Mucosa of rectum (tissue), 2 donors: ENCODE measurements around the gene MBNL2.

Source experiments
- H3K27ac ChIP-seq, 2 donors: one replicate each; pipeline ENCODE4 v1.7.0; 2013; ENCODE audit warnings: inconsistent platforms in 2 of 2, low read depth in 2 of 2, low read length in 2 of 2
- H3K27me3 ChIP-seq, 2 donors: one replicate each; pipeline ENCODE4 v1.7.0; 2013; ENCODE audit warnings: low read length in 2 of 2; ENCODE audit not compliant: control insufficient read depth in 2 of 2, insufficient read depth in 2 of 2
- H3K36me3 ChIP-seq, 2 donors: one replicate each; pipeline ENCODE4 v1.7.0; 2013; ENCODE audit warnings: low read length in 2 of 2; ENCODE audit not compliant: control insufficient read depth in 2 of 2, insufficient read depth in 2 of 2
- H3K4me1 ChIP-seq, 2 donors: one replicate each; pipeline ENCODE4 v1.7.0; 2013; ENCODE audit warnings: low read length in 2 of 2, mild to moderate bottlenecking in 1 of 2; ENCODE audit not compliant: control insufficient read depth in 2 of 2, insufficient read depth in 2 of 2
- H3K4me3 ChIP-seq, 2 donors: one replicate each; pipeline ENCODE4 v1.7.0; 2013; ENCODE audit warnings: low read length in 2 of 2
- H3K9ac ChIP-seq, 2 donors: one replicate each; pipeline ENCODE4 v1.7.0; 2013; ENCODE audit warnings: low read length in 2 of 2, low read depth in 1 of 2, mild to moderate bottlenecking in 1 of 2
- H3K9me3 ChIP-seq, 2 donors: one replicate each; pipeline ENCODE4 v1.7.0; 2013; ENCODE audit warnings: low read length in 2 of 2; ENCODE audit not compliant: control insufficient read depth in 2 of 2
- donor health status: healthy.
- donor health status: Normal muscosa, but diverticular disease.

The MBNL2 gene

GRCh38 chr13:97249093-97249795 lies 27.1 kb downstream of the MBNL2 start:
- Histone ChIP-seq H3K27ac (no peak overlapping the region), H3K9ac (no peak overlapping the region), H3K27me3 (no peaks in the 10 kb centered on the region), H3K9me3 (no peaks in the 10 kb centered on the region), H3K4me1 (peaks cover 5 to 15% of the 10 kb centered on the region in 2 donors), H3K36me3 (no peaks in the 10 kb centered on the region), H3K4me3 (no peak overlapping the region)

GRCh38 chr13:97249796-97250495 lies 27.8 kb downstream of the MBNL2 start:
- Histone ChIP-seq H3K4me1 (peaks cover 0 to 10% of the 10 kb centered on the region in 2 donors), H3K9me3 (no peaks in the 10 kb centered on the region), H3K36me3 (no peaks in the 10 kb centered on the region), H3K27ac (peak overlapping the region in 1 of 2 donors; percentile 22), H3K9ac (no peak overlapping the region), H3K27me3 (no peaks in the 10 kb centered on the region), H3K4me3 (no peak overlapping the region)

GRCh38 chr13:97250560-97250959 lies 28.4 kb downstream of the MBNL2 start:
- peaks cover 0 to 4% of the 10 kb centered on the region in 2 donors for H3K4me1 ChIP-seq
- H3K9ac ChIP-seq: no peak overlapping the region
- no peaks in the 10 kb centered on the region for H3K36me3 ChIP-seq
- no peak overlapping the region for H3K4me3 ChIP-seq
- no peaks in the 10 kb centered on the region for H3K27me3 ChIP-seq
- H3K9me3 ChIP-seq: no peaks in the 10 kb centered on the region
- H3K27ac ChIP-seq: no peak overlapping the region

GRCh38 chr13:97252735-97253134 lies 30.6 kb downstream of the MBNL2 start:
- Histone ChIP-seq H3K4me3 (no peak overlapping the region), H3K4me1 (peaks cover 0 to 8% of the 10 kb centered on the region in 2 donors), H3K36me3 (no peaks in the 10 kb centered on the region), H3K9ac (no peak overlapping the region), H3K27ac (no peak overlapping the region), H3K9me3 (no peaks in the 10 kb centered on the region), H3K27me3 (no peaks in the 10 kb centered on the region)

GRCh38 chr13:97253581-97254293 lies 31.6 kb downstream of the MBNL2 start:
- Histone ChIP-seq H3K36me3 (no peaks in the 10 kb centered on the region), H3K9ac (no peak overlapping the region), H3K4me3 (no peak overlapping the region), H3K27me3 (no peaks in the 10 kb centered on the region), H3K27ac (no peak overlapping the region), H3K9me3 (no peaks in the 10 kb centered on the region), H3K4me1 (peaks cover 0 to 8% of the 10 kb centered on the region in 2 donors)

- Histone ChIP-seq H3K4me3 (no peak overlapping the region), H3K36me3 (no peaks in the 10 kb centered on the region), H3K27me3 (no peaks in the 10 kb centered on the region), H3K27ac (no peak overlapping the region), H3K4me1 (peaks cover 0 to 8% of the 10 kb centered on the region in 2 donors), H3K9me3 (no peaks in the 10 kb centered on the region), H3K9ac (no peak overlapping the region)
These were observed 32.7 kb downstream of the MBNL2 start for GRCh38 chr13:97254816-97255215.

- Histone ChIP-seq H3K36me3 (no peaks in the 10 kb centered on the region), H3K27ac (no peak overlapping the region), H3K27me3 (no peaks in the 10 kb centered on the region), H3K9me3 (no peaks in the 10 kb centered on the region), H3K9ac (no peak overlapping the region), H3K4me3 (no peak overlapping the region), H3K4me1 (peaks cover 0 to 14% of the 10 kb centered on the region in 2 donors)
These were observed 33.4 kb downstream of the MBNL2 start for GRCh38 chr13:97255515-97256021.

- Histone ChIP-seq H3K9ac (no peak overlapping the region), H3K9me3 (no peaks in the 10 kb centered on the region), H3K36me3 (no peaks in the 10 kb centered on the region), H3K4me1 (peaks cover 0 to 12% of the 10 kb centered on the region in 2 donors), H3K4me3 (no peak overlapping the region), H3K27me3 (no peaks in the 10 kb centered on the region), H3K27ac (no peak overlapping the region)
These were observed 34.2 kb downstream of the MBNL2 start for GRCh38 chr13:97256343-97256783.

GRCh38 chr13:97257228-97257755 lies 35.2 kb downstream of the MBNL2 start:
- H3K27me3 ChIP-seq: no peaks in the 10 kb centered on the region
- H3K4me3 ChIP-seq: no peak overlapping the region
- no peaks in the 10 kb centered on the region for H3K36me3 ChIP-seq
- no peaks in the 10 kb centered on the region for H3K9me3 ChIP-seq
- H3K27ac ChIP-seq: no peak overlapping the region
- no peak overlapping the region for H3K9ac ChIP-seq
- peaks cover 0 to 12% of the 10 kb centered on the region in 2 donors for H3K4me1 ChIP-seq
